T-helper 2 cell (primary cell): ENCODE data around the gene DNAH11.
A peak's percentile ranks its signal among the peaks of the same experiment; 100 is the strongest.
"Not testable (repeated sequence)": the region's sequence is repeated elsewhere in the genome, so short reads cannot be mapped to it uniquely, and the experiment has no call there.

Experiments
- DNase-seq, 5 experiments: peaks; one replicate each; pipeline versions ENCODE4 v3.0.0 to v3.0.0-alpha.2; 2012 to 2022

DNAH11 gene

GRCh38 chr7:21722371-21722770, 179.5 kb downstream of the DNAH11 start:
- no peak for DNase-seq

GRCh38 chr7:21724562-21724961, 181.7 kb downstream of the DNAH11 start:
- no peak for DNase-seq

GRCh38 chr7:21730399-21730798, 187.6 kb downstream of the DNAH11 start:
- DNase-seq = no peak

- DNase-seq = no peak
Measured at GRCh38 chr7:21731977-21732376, 189.1 kb downstream of the DNAH11 start.

GRCh38 chr7:21732956-21733355, 190.1 kb downstream of the DNAH11 start:
- not testable (repeated sequence) for DNase-seq

GRCh38 chr7:21733837-21734236, 191.0 kb downstream of the DNAH11 start:
- DNase-seq = no peak

GRCh38 chr7:21743493-21743892, 200.7 kb downstream of the DNAH11 start:
- DNase-seq = no peak

GRCh38 chr7:21746949-21747348, 204.1 kb downstream of the DNAH11 start:
- DNase-seq = no peak

GRCh38 chr7:21747806-21748205, 205.0 kb downstream of the DNAH11 start:
- DNase-seq = no peak

GRCh38 chr7:21749378-21749777, 206.5 kb downstream of the DNAH11 start:
- DNase-seq = no peak

GRCh38 chr7:21753071-21753470, 210.2 kb downstream of the DNAH11 start:
- DNase-seq = no peak

GRCh38 chr7:21754963-21755362, 212.1 kb downstream of the DNAH11 start:
- DNase-seq = no peak

GRCh38 chr7:21757537-21758282, 214.9 kb downstream of the DNAH11 start:
- DNase-seq = no peak

GRCh38 chr7:21758286-21758685, 215.4 kb downstream of the DNAH11 start:
- no peak for DNase-seq

GRCh38 chr7:21762469-21762868, 219.6 kb downstream of the DNAH11 start:
- DNase-seq = no peak

GRCh38 chr7:21763818-21764217, 221.0 kb downstream of the DNAH11 start:
- peak in 1 of 5 experiments; percentile 11 for DNase-seq

GRCh38 chr7:21766218-21766617, 223.4 kb downstream of the DNAH11 start:
- no peak for DNase-seq

- DNase-seq = peak in 1 of 5 experiments; percentile 39
Measured at GRCh38 chr7:21767300-21767900, 224.6 kb downstream of the DNAH11 start.

GRCh38 chr7:21768279-21768678, 225.4 kb downstream of the DNAH11 start:
- no peak for DNase-seq

GRCh38 chr7:21771266-21771665, 228.4 kb downstream of the DNAH11 start:
- DNase-seq = no peak

GRCh38 chr7:21771906-21772610, 229.2 kb downstream of the DNAH11 start:
- no peak for DNase-seq

GRCh38 chr7:21773326-21773725, 230.5 kb downstream of the DNAH11 start:
- DNase-seq = no peak

- no peak for DNase-seq
Measured at GRCh38 chr7:21777921-21778320, 235.1 kb downstream of the DNAH11 start.

GRCh38 chr7:21778953-21779352, 236.1 kb downstream of the DNAH11 start:
- DNase-seq = no peak
